Hepatocyte (in vitro differentiated cells): Measurements from ENCODE around the gene CNP. TPM values are rescaled to one million over a fixed set of nuclear protein-coding genes. Genes with fewer than 3 reads are reported as not detected.

Experiments
- DNase-seq: peaks from one replicate; pipeline ENCODE4 v3.0.0-alpha.2; 2016; ENCODE audit warnings: low spot score
- H2AFZ ChIP-seq: fragments of 200-600 bp; sonication (generic); 2 replicates; pipeline ENCODE4 v1.6.0; 2016; ENCODE audit warnings: antibody characterized with exemption, mild to moderate bottlenecking
- H3K27ac ChIP-seq: fragments of 200-600 bp; sonication (generic); 2 replicates; pipeline ENCODE4 v1.5.1; 2016; ENCODE audit warnings: mild to moderate bottlenecking
- H3K27me3 ChIP-seq: fragments of 200-600 bp; sonication (generic); 2 replicates; pipeline ENCODE4 v1.6.1; 2016
- H3K36me3 ChIP-seq: fragments of 200-600 bp; sonication (generic); replicated peaks from 2 replicates; pipeline ENCODE4 v1.5.1; 2016; ENCODE audit warnings: low read depth; ENCODE audit not compliant: insufficient read depth
- H3K4me1 ChIP-seq: fragments of 200-600 bp; sonication (generic); 2 replicates; pipeline ENCODE4 v1.5.1; 2016; ENCODE audit warnings: mild to moderate bottlenecking, moderate library complexity; ENCODE audit not compliant: insufficient read depth
- H3K4me2 ChIP-seq: fragments of 200-600 bp; sonication (generic); 2 replicates; pipeline ENCODE4 v1.6.0; 2016
- H3K4me3 ChIP-seq: fragments of 200-600 bp; sonication (generic); 2 replicates; pipeline ENCODE4 v1.5.1; 2016; ENCODE audit warnings: mild to moderate bottlenecking
- H3K79me2 ChIP-seq: fragments of 200-600 bp; sonication (generic); 2 replicates; pipeline ENCODE4 v1.6.0; 2017; ENCODE audit warnings: mild to moderate bottlenecking
- H3K9me2 ChIP-seq: fragments of 200-600 bp; sonication (generic); replicated peaks from 2 replicates; pipeline ENCODE4 v1.6.0; 2017; ENCODE audit warnings: mild to moderate bottlenecking; ENCODE audit not compliant: insufficient read depth
- H3K9me3 ChIP-seq: fragments of 200-600 bp; sonication (generic); 2 replicates; pipeline ENCODE4 v1.5.1; 2016; ENCODE audit warnings: low read depth, mild to moderate bottlenecking
- H4K20me1 ChIP-seq: fragments of 200-600 bp; sonication (generic); 2 replicates; pipeline ENCODE4 v1.6.0; 2016; ENCODE audit warnings: mild to moderate bottlenecking; ENCODE audit not compliant: insufficient read depth, poor library complexity, severe bottlenecking
- EZH2 ChIP-seq: fragments of 200-600 bp; sonication (generic); IDR thresholded peaks from 2 replicates; pipeline ENCODE4 v1.6.1; 2016; ENCODE audit warnings: antibody characterized with exemption, mild to moderate bottlenecking, borderline replicate concordance
- EZH2phosphoT487 ChIP-seq: fragments of 200-600 bp; sonication (generic); IDR thresholded peaks from one replicate; pipeline ENCODE4 v1.6.1; 2018; ENCODE audit warnings: antibody characterized with exemption, mild to moderate bottlenecking, low read depth, moderate library complexity; ENCODE audit not compliant: unreplicated experiment, severe bottlenecking
- WGBS: methylation state at CpG from one replicate; pipeline ENCODE4 v1.1.6; 2016; ENCODE audit warnings: low lambda C conversion rate; ENCODE audit errors: missing lambda C conversion rate; 5-methylcytosine and 5-hydroxymethylcytosine counted together
- polyA plus RNA-seq: library from polyadenylated mRNA; unstranded; fragments of >200 nt; fragmentation: Nextera tagmentation; extraction: Ambion mirVana; gene quantifications from 2 replicates; pipeline ENCODE4 v1.2.1, GENCODE V29; 2016
- total RNA-seq: library from RNA; depleted of rRNA; stranded (reverse); fragments of >200 nt; gene quantifications from 2 replicates; pipeline ENCODE4 v1.2.3, GENCODE V29; 2014
- TF ChIP-seq, protein P1 (sequence below): fragments of 200-600 bp; sonication (generic); IDR thresholded peaks from 2 replicates; pipeline ENCODE4 v1.5.1; 2016; ENCODE audit warnings: antibody characterized with exemption, mild to moderate bottlenecking; ENCODE audit not compliant: poor library complexity

The CNP gene
- total and polyA plus RNA-seq, 2 experiments from 2014 or later = 61.4 to 97.0 TPM

DNA sequence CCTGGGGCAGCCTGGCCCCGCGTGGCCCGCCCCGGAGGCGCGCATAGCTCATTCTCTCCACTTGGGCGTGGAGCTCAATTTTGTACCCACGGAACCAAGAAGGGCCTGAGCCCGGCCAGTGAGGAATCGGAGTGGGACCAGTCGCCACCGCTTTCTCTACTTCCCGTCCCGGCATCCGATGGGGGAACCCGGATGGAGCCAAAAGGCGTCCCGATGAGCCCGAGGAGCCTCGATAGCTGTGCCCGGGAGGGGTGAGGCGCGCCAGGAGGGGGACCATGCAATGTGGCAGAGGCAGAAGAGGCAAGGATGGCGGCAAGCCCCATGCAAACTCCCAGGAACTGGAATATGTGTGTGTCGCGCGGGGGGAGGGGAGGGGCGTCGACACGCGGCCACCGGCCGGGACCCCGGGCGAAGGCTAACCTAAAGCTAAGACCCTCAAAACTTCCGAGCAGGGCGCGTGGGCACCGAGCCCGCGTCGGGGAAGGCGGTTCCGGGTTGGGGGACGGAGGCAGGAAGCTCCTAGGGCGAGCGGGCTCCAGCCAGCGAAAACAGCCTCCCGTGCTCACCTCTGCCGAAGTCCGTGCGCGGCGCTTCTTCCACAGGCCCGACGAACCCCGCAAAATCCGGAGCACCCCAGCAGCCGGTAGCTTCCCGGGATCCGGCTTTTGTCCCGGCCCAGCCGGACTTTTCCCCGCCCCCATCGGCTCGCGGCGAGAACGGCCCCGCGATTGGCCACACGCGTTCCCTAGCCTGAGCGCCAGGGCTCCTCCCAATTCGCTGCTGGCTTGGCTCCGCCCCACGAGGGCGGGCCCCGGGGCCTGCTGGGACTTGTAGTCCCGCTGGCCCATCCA lies 48.1 kb upstream of the CNP start, which contains the start of gene ACLY:
TSS of gene ACLY (minus strand) at position 638 of the 851 bp plus-strand sequence. CDS start 5,078 bp downstream, outside the sequence.
- DNase-seq = peak; percentile 100
- under 1% methylated on average over 78 of the region's 80 CpGs for WGBS
- peak within 1 kb of the TSS; percentile 90 for H3K4me2 ChIP-seq
- H3K4me3 ChIP-seq = peak within 1 kb of the TSS; percentile 76
- H3K9me3 ChIP-seq = no peaks in the 10 kb centered on the region
- peaks cover 50% of the 10 kb centered on the region for H3K4me1 ChIP-seq
- H4K20me1 ChIP-seq = peaks cover 41% of the 10 kb centered on the region
- peak within 1 kb of the TSS; percentile 86 for H3K27ac ChIP-seq
- H3K9me2 ChIP-seq = no peaks in the 10 kb centered on the region
- H3K36me3 ChIP-seq = no peaks in the 10 kb centered on the region
- peaks cover 50% of the 10 kb centered on the region for H3K79me2 ChIP-seq
- TF ChIP-seq EZH2phosphoT487 (no peak), EZH2 (no peak)
- TF ChIP-seq, protein P1, sequence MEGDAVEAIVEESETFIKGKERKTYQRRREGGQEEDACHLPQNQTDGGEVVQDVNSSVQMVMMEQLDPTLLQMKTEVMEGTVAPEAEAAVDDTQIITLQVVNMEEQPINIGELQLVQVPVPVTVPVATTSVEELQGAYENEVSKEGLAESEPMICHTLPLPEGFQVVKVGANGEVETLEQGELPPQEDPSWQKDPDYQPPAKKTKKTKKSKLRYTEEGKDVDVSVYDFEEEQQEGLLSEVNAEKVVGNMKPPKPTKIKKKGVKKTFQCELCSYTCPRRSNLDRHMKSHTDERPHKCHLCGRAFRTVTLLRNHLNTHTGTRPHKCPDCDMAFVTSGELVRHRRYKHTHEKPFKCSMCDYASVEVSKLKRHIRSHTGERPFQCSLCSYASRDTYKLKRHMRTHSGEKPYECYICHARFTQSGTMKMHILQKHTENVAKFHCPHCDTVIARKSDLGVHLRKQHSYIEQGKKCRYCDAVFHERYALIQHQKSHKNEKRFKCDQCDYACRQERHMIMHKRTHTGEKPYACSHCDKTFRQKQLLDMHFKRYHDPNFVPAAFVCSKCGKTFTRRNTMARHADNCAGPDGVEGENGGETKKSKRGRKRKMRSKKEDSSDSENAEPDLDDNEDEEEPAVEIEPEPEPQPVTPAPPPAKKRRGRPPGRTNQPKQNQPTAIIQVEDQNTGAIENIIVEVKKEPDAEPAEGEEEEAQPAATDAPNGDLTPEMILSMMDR = no peak
- H2AFZ ChIP-seq = peak within 1 kb of the TSS; percentile 48
- H3K27me3 ChIP-seq = no peaks in the 10 kb centered on the region

DNA sequence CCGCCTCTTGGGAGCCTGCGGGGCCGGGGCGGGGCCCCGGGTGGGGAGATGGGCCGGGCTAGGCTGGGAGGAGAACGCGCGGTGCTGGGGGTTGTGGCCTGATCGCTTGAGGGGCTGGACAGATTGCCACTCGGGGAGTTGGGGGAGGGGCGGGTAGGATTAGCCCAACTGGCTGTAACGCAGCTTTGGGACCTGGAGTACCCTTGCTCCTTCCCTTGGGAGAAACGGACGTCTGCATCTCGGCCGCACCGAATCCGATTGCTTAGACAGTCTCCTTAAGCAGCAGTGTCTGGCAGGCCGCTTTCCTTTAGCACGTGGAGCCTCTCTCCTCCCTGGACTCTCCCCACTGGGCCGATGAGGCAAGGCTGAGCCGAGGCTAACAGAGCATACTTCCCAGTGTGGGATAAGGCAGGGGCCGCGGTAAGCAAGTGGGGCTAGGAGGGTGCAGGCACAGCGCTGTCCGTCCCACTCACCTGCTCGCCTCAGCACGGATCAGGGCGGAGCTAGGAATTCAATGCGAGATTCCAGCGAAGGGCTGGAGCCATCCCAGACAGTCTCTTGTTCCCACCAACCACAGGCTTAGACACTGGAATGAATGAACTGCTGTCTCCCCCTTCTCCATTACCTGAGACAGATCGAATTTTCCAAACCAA lies 47.3 kb upstream of the CNP start:
- H4K20me1 ChIP-seq = peaks cover 34% of the 10 kb centered on the region
- H3K4me3 ChIP-seq = peak overlapping the region; percentile 17
- WGBS = 3% methylated on average over 19 of the region's 33 CpGs
- H2AFZ ChIP-seq = peak overlapping the region; percentile 48
- H3K9me3 ChIP-seq = no peaks in the 10 kb centered on the region
- peak overlapping the region; percentile 86 for H3K4me2 ChIP-seq
- peaks cover 43% of the 10 kb centered on the region for H3K79me2 ChIP-seq
- H3K36me3 ChIP-seq = no peaks in the 10 kb centered on the region
- H3K27ac ChIP-seq = peak overlapping the region; percentile 86
- TF ChIP-seq EZH2 (no peak), EZH2phosphoT487 (no peak)
- TF ChIP-seq, protein P1 = no peak
- H3K9me2 ChIP-seq = no peaks in the 10 kb centered on the region
- no peaks in the 10 kb centered on the region for H3K27me3 ChIP-seq
- peaks cover 42% of the 10 kb centered on the region for H3K4me1 ChIP-seq
- DNase-seq = peak; percentile 76

DNA sequence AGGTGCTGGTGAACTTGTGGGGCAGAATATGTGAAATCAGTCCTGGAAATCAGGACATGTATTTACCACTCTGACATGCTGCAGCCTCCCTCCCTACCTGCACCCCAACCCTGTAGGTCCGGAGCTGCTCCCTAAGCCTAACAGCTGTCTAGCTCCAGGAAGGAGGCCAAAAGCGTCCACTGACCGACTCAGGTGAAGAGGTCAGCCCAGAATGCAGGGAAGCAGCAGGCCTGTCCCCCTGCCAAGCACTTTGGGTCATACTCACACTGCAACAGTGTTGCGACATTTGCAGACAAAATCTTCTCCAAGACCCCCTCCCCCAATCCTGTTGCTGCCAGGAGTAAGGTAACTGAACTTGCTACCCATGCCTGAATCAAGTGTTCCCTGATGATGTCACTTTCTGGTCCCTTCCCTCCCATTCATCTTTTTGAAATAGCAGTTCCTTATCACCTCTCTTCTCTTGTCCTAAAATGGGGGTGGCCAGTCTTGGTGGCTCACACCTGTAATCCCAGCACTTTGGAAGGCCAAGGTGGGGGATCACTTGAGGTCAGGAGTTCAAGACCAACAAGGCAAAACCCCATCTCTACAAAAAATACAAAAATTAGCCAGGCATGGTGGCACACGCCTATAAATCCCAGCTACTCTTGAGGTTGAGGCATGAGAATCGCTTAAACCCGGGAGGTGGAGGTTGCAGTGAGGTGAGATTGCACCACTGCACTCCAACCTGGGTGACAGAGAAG lies 46.6 kb upstream of the CNP start:
- H3K9me2 ChIP-seq = no peaks in the 10 kb centered on the region
- no peaks in the 10 kb centered on the region for H3K9me3 ChIP-seq
- H3K36me3 ChIP-seq = no peaks in the 10 kb centered on the region
- 72% methylated on average over 7 of the region's 7 CpGs for WGBS
- H3K79me2 ChIP-seq = peaks cover 36% of the 10 kb centered on the region
- H4K20me1 ChIP-seq = peaks cover 28% of the 10 kb centered on the region
- no peak for DNase-seq
- peak overlapping the region; percentile 86 for H3K4me2 ChIP-seq
- TF ChIP-seq, protein P1 = no peak
- no peak for TF ChIP-seq EZH2
- TF ChIP-seq EZH2phosphoT487 = no peak
- peak overlapping the region; percentile 17 for H3K4me3 ChIP-seq
- H3K27me3 ChIP-seq = no peaks in the 10 kb centered on the region
- H2AFZ ChIP-seq = peak overlapping the region; percentile 48
- peaks cover 35% of the 10 kb centered on the region for H3K4me1 ChIP-seq
- peak overlapping the region; percentile 86 for H3K27ac ChIP-seq
